GM18867 (cell line): Measurements from ENCODE around the gene VASN.

ENCODE experiments used
- ATAC-seq: cut with Tn5 transposase; IDR thresholded peaks from one replicate; pipeline ENCODE4 v1.9.1; 2021; ENCODE audit warnings: mild to moderate bottlenecking, moderate library complexity; ENCODE audit not compliant: unreplicated experiment

The VASN gene

DNA sequence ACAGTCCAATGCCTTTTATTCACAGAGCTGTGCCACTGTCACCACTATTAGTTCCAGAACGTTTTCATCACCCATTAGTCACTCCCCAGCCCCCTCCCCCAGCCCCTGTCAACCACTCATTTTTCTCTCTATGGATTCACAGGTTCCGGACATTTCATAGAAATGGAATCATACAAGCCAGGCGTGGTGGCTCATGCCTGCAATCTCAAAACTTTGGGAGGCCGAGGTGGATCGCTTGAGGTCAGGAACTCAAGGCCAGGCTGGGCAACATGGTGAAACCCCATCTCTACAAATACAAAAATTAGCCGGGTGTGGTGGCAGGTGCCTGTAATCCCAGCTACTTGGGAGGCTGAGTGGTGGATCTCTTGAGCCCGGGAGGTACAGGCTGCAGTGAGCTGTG lies 19.8 kb upstream of the VASN start:
- ATAC-seq: no peak

DNA sequence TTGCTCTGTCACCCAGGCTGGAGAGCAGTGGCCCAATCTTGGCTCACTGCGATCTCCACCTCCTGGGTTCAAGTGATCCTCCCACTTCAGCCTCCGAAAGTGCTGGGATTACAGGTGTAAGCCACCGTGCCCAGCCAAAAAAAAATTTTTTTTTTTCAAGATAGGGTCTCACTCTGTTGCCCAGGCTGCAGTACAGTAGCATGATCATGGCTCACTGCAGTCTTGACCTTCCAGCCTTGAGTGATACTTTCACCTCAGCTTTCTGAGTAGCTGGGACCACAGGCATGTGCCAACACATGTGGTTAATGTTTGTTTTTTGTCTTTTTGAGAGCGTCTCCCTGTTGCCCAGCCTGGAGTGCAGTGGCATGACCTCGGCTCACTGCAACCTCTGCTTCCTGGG lies 18.8 kb upstream of the VASN start:
- no peak for ATAC-seq

- no peak for ATAC-seq
Measured at GRCh38 chr16:4353675-4354074, 18.0 kb upstream of the VASN start.

DNA sequence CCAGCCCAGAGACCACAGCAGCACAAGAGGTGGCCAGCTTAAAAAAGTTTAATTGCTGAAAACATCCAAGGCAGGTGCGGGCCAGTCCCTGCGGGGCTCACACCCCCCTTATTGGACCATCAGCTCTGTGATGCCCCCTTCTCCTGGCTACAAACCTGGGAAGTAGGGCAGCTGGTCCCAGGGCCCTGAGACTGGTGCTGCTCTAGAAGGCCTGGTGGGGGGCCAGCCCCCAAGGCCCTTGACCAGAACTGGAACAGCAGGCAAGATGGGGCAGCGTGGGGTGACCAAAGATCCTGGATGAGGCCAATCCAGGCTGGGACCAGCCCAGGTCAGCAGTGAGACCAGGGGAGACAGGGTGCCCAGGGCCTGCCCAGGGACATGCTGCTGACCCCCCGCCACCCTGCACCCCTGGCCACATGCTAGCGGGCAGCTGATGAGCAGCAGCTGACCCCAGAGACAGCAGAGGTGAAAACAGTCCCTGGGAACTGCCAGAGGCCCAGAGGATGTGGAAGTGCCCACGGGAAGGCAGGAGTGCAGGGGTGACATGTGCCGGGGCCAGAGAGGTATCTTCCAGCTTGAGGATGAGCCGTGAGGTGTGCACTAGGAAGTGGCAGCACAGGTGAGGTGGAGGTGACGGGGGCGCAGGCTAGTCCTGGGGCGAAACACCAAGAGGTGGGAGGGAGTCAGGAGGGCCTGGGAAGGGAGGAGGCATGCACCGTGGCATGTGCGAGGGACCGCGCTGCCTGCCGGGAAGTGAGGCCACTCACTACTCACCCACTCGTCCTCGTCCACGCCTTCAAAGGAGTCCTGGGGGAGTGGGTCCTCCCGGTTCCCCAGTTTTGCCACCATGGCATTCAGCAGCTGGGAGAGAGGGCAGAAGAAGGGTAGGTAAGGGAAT lies 16.9 kb upstream of the VASN start:
- ATAC-seq: no peak

DNA sequence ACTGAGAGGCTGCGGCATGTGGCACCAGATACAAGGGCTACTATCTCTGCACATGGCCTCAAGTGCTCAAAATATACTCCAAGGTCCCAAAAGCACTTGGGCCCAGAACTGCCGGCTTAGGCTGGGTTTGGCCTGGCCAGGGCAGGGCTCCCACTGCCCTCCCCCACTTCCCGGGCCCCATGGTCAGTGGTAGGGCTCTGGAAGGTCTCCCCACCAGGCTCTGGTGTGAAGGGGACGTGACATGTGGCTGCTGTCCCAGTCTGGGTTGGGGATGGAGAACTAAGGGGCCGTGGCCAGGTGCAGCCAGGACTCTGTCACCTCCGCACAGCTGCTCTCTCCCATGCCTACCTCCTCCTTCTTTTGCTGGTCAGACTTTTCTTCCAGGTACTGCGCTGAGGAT lies 14.8 kb upstream of the VASN start:
- ATAC-seq: no peak

- no peak for ATAC-seq
Measured at GRCh38 chr16:4358236-4358635, 13.4 kb upstream of the VASN start.

GRCh38 chr16:4358831-4359561 lies 12.7 kb upstream of the VASN start:
- ATAC-seq: no peak

GRCh38 chr16:4359914-4360313 lies 11.7 kb upstream of the VASN start:
- no peak for ATAC-seq

GRCh38 chr16:4360538-4361021 lies 11.1 kb upstream of the VASN start:
- no peak for ATAC-seq

DNA sequence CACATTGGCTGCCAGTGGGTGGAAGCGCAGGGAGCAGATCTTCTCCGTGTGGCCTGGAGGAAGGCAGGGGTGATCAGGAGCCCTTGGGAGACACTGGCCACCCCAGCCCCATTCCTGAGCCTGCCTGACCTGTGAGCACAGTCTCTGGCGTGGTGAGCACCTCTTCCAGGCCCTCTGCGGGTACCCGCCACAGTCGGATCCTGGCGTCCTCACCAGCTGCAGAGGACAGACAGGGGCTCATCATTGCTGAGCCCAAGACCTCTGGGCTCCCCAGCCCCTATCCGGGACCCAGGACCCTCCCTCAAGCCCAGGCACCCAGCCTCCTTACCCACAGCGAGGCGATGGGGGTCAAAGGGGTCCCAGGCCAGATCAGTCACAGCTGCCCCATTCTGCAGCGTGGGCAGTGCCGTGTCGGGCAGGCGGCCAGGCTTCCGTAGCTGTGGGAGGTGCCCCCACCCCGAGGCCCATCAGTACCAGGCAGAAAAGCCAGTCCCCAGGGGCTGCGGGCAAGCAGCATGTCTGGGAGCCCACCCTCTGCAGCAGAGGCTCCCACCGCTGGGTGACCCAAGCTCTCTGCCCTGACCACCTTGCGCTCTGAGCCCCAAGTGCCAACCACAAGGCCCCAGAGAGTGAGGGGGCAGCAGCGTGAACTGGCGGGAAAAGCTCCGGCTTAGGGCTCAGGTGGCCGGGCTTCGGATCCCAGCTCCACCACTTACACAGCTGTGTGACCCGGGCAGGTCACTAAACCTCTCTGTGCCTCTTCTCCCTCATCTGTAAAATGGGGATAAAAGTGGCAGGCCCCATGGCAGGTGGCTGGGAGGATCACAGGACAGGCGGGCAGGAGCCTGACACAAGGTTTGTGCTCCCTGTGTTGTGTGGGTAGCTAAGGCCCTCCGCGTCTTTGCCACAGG lies 10.4 kb upstream of the VASN start:
- no peak for ATAC-seq

GRCh38 chr16:4361944-4362311 lies 9.7 kb upstream of the VASN start:
- no peak for ATAC-seq

DNA sequence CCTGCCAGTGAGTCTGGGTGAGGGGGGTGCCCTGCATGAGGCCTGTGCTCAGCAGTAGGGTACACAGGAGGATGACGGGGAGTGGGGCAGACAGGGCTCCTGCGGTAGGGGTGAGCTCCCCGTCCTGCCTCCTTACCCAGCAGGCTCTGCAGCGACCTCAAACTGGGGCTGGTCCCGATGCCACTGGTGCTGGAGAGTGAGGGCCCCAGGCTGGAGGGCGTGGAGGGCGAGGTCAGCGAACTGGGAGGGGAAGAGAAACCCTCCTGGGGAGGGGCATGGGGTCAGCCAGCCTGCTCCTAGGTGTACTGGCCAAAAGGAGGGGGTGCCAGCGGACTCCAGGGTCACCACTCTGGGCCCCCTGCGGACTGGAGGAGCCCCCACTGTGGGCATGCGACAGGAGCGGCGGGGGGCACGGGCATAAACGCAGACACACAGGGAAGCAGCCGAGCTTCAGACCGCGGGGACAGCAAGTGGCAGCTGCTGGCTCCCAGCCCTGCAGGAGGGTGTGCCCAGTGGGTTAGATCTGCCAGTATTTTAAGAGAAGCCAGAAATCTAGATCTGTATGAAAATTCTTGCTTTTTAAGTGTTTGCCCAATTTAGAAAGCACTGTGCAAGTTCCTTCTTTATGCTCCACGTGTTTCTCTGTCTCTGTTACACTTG lies 9.0 kb upstream of the VASN start:
- ATAC-seq: no peak

- ATAC-seq: no peak
Measured at GRCh38 chr16:4364196-4365013, 7.2 kb upstream of the VASN start.

GRCh38 chr16:4365014-4365406 lies 6.6 kb upstream of the VASN start:
- no peak for ATAC-seq

DNA sequence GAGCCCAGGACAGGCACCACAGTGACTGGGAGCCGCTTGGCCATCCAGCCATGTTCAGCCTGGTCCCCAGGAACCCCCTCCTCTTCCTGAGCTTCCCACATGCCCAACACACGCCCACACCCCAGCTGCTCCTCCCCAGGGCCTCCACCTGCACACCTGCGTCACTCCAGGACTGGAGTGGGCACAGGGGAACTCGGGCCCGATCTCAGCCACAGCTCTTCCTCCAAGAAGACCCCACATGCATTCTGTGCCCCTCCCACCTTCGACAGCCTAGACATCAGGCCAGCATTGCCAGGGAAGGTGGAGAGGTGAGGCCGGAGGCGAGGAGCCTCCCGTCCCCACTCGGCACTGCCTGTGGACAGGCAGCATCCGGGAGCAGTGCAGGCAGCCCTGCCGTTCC lies 6.0 kb upstream of the VASN start:
- no peak for ATAC-seq

DNA sequence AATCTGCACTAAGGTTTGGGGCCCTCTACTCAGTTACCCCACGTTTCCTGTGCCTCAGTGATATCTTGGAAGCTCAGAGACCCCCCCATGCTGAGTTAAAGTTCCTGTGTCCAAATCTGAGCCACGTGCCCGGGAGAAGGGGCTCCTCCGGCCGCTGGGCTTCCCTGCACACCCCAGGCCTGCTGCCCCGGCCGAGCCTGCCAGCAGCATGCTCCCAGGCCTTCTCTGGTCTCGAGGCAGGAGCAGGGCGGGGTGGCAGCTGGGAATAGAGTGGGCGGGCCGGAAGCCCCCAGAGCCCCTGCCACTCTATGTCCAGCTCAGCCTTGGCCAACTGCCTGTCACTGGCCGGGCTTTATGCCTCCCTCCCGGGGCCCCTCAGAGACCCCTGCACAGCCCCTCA lies 5.6 kb upstream of the VASN start:
- ATAC-seq: no peak

DNA sequence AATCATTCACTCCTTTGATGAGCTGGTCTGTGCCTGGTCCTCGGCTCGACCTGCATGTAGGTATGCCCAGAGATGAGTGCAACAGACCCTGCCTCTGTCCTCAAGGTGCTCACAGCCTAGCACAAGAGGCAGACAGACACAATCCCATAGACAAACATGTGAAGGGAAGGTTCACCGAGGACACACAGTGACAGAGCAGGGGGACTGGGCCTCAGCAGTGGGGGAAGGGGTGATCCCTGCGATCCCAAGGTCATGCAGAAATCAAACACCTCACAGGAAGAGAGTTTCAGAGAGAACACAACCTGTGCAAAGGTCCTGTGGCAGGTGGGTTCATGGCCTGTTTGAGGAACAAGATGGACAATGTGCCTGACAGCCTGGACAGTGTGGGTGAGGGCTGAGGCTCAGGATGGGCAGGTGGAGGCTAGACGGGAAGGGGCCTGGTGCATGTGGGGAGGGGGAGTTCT lies 4.2 kb upstream of the VASN start:
- ATAC-seq: no peak

DNA sequence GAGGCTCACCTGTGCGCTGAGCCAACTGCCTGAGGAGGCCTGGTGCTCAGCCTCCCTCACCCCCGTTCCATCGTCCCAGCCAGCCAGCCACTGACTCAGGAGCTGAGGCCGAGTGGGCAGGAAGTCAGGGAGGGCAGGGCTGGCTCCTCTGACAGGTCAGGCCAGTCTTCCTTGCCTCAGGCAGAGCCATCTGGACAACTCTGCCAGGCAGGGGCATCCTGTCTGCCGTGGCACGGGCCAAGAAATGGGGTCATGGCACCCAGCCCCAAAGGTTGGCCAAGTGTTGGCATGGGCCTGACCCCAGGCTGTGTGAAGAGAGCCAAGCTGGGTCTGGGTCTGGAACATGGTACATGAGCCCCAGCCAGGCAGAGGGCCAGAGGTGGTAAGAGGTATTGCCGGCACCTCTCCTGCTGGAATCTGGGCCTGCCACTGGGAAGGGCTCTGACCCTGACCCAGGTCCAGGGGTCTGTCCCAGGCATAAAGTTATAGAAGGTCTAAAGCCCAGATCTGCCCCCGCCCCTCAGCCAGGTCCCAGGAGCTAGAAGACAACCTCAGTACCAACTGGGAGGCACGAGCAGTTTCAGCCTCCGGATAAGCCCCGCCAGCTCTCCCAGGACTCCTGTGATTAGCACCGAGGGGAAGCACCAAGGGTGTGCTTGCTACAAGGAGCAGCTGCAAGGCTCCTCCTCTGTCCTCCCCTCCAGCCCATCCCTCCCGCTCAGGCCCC lies 2.5 kb upstream of the VASN start:
- ATAC-seq: no peak

GRCh38 chr16:4370151-4370550 lies 1.5 kb upstream of the VASN start:
- no peak for ATAC-seq
